HCT116 (cell line): ENCODE data around the gene CNR2.

Experiments
- CTCF ChIP-seq, 3 experiments: fragments of 200-600 bp in 1 of 3; sonication (generic) in 1 of 3; IDR thresholded peaks in 2 of 3; conservative IDR thresholded peaks in 1 of 3; 2 replicates each; pipeline ENCODE4 v1.5.1; 2012 to 2017; ENCODE audit warnings: low read depth in 2 of 3, low read length in 2 of 3, antibody characterized with exemption in 1 of 3, borderline replicate concordance in 1 of 3, control low read depth in 1 of 3, mild to moderate bottlenecking in 1 of 3, mixed read lengths in 1 of 3, mixed run types in 1 of 3, moderate library complexity in 1 of 3; ENCODE audit not compliant: insufficient read depth in 1 of 3
- POLR2AphosphoS5 ChIP-seq: IDR thresholded peaks from 2 replicates; pipeline ENCODE4 v1.6.1; 2011; ENCODE audit warnings: mild to moderate bottlenecking, low read depth, low read length, moderate library complexity
- RAD21 ChIP-seq: IDR thresholded peaks from 2 replicates; pipeline ENCODE4 v1.6.1; 2012; ENCODE audit warnings: low read depth, mild to moderate bottlenecking
- TCF7L2 ChIP-seq: IDR thresholded peaks from 2 replicates; pipeline ENCODE4 v1.7.0; 2011; ENCODE audit warnings: borderline replicate concordance, inconsistent platforms; ENCODE audit not compliant: insufficient read depth, insufficient read length; ENCODE audit errors: extremely low read depth

- no peak for TF ChIP-seq TCF7L2
- no peak for TF ChIP-seq RAD21
- TF ChIP-seq POLR2AphosphoS5: no peak
- no peak for TF ChIP-seq CTCF (IDR thresholded peaks at IDR 0.05 in 2 of 3, conservative IDR thresholded peaks at IDR 0.05 in 1 of 3; ENCODE audit: borderline replicate concordance in 1 of 3, insufficient read depth in 1 of 3, low read depth in 2 of 3, low read length in 2 of 3)
Measured at GRCh38 chr1:23911921-23912320, 1.2 kb downstream of the CNR2 start.
